GM10266 (cell line): ENCODE results near the gene PITX3.

ENCODE experiments used
- DNase-seq: peaks from one replicate; pipeline ENCODE4 v3.0.0; 2012; ENCODE audit errors: extremely low spot score
- TF ChIP-seq, protein P1 (sequence below): IDR thresholded peaks from 2 replicates; pipeline ENCODE4 v1.5.1; 2012; ENCODE audit warnings: mild to moderate bottlenecking, low read depth; ENCODE audit not compliant: control insufficient read depth, insufficient read depth; ENCODE audit errors: missing control alignments

PITX3 gene

GRCh38 chr10:102284531-102284930, 43.2 kb upstream of the PITX3 start:
- TF ChIP-seq, protein P1, sequence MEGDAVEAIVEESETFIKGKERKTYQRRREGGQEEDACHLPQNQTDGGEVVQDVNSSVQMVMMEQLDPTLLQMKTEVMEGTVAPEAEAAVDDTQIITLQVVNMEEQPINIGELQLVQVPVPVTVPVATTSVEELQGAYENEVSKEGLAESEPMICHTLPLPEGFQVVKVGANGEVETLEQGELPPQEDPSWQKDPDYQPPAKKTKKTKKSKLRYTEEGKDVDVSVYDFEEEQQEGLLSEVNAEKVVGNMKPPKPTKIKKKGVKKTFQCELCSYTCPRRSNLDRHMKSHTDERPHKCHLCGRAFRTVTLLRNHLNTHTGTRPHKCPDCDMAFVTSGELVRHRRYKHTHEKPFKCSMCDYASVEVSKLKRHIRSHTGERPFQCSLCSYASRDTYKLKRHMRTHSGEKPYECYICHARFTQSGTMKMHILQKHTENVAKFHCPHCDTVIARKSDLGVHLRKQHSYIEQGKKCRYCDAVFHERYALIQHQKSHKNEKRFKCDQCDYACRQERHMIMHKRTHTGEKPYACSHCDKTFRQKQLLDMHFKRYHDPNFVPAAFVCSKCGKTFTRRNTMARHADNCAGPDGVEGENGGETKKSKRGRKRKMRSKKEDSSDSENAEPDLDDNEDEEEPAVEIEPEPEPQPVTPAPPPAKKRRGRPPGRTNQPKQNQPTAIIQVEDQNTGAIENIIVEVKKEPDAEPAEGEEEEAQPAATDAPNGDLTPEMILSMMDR = no peak
- no peak for DNase-seq

DNA sequence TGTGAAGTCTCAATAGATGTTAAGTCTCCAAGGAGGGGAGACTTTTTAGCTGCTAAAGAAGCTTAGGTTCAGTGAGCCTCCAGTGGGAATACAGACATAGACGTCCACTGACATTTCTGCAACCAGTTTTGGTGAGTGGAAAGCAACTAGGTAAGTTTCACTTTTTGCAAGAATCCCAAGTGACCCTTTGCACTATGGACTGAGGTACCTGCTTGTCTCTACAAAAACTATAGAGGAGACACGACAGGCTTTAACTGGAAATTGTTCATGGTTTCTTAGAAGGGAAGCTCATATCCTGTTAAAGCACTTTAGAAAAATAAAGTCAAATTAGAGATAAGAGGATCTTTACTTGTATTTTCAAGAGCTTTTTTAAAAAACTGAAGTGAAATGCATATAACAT, 42.6 kb upstream of the PITX3 start:
- no peak for DNase-seq

DNA sequence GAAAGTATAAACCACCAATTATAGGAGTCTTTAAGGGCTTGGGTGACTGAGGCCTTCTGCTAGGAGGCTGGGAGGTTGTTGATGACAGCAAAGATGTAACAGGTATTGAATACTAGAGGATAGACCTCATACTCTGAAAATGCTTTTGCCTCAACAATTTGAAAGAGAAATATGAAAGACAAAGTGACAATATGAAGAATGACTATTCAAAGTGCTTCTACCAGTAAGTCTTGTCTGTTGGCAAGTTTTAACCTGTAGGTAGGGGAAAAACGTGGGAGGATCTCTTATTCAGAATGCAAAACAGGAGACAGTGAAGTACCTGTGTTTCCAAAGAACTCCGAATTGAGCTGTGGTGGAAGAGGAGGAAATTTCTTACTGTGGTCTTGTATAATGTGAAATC, 42.2 kb upstream of the PITX3 start:
- TF ChIP-seq, protein P1 = no peak
- no peak for DNase-seq

More for the DNA sequence above, 42.6 kb upstream of the PITX3 start:
- TF ChIP-seq, protein P1 = no peak

- TF ChIP-seq, protein P1 = no peak
- no peak for DNase-seq
Measured at GRCh38 chr10:102281102-102281487, 39.8 kb upstream of the PITX3 start.

DNA sequence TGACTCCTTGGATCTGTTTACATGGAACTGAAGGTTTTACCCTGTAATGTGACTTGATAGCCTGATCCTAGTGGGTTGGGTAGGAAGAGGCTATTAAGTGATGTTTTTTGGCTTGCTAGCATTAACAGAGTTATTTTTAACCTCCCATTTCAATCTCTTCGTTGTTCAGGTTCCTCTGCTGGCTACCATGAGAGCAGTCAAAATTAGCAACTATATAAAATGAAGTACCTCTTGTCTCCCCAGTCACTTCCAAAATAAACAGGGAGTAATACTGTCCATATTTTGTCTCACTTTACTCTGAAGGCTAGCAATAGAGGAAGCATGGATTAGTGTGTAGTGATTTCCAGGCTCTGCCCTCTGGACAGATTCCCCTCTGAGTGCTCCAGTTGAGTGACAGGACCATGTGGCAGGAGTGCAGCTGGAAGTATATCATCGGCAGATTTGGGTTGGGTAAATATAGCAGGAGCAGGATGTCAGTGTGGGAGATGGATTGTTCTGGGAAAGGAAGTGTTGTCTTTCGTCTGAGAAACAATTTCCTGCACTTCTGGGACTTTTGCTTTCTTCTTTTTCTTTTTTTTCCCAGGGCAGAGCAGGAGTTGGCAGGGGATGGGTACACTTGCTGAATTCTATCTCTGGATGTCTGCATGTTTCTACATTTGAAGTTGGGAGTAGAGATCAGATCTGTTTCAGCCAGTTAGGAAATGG, 39.2 kb upstream of the PITX3 start:
- TF ChIP-seq, protein P1 = no peak
- no peak for DNase-seq

- no peak for DNase-seq
Measured at GRCh38 chr10:102279104-102279503, 37.8 kb upstream of the PITX3 start.

GRCh38 chr10:102275343-102275742, 34.0 kb upstream of the PITX3 start:
- TF ChIP-seq, protein P1 = no peak
- DNase-seq = no peak

More at GRCh38 chr10:102279104-102279503, 37.8 kb upstream of the PITX3 start:
- TF ChIP-seq, protein P1 = no peak
